ENCODE measurements around the gene CEP135. TPM values are rescaled to one million over a fixed set of nuclear protein-coding genes. Genes with fewer than 3 reads are reported as not detected.

The CEP135 gene
- total RNA-seq, 1 experiment from 2014 or later, result 13.9 TPM

DNA sequence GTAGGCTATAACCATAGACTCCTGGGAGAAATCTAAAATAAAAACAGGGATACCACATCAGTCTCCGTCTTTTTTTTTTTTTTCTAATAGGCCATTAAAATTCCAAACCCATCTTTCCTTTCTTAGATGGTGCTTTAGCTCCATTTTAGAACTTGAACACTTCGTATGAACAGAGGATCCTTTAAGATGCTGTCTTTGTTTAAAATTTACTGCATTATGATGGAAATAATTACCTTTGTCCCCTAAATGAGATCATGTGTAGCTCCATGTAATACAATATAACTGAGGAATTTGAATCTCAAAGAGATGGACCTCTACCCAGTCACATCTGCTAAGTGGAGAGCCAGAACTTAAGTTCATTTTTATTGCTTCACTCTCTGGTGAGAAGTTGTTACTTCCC, 47.9 kb downstream of the CEP135 start:
- no peak for DNase-seq
- Histone ChIP-seq H4K91ac (ENCODE audit: insufficient read length, low read depth, low read length) (no peak overlapping the region), H3K18ac (ENCODE audit: insufficient read length, low read depth, low read length) (no peak overlapping the region), H4K20me1 (ENCODE audit: control insufficient read depth, insufficient read depth, insufficient read length) (no peaks in the 10 kb centered on the region), H2AFZ (ENCODE audit: low read length) (no peak overlapping the region), H3K79me1 (ENCODE audit: insufficient read depth, low read depth, low read length, poor library complexity, severe bottlenecking) (no peaks in the 10 kb centered on the region), H2BK120ac (ENCODE audit: low read depth, low read length, poor library complexity, severe bottlenecking) (no peak overlapping the region), H3K56ac (ENCODE audit: insufficient read length, low read depth, low read length) (no peak overlapping the region), H4K8ac (replicated peaks; ENCODE audit: insufficient read length, low read depth, low read length) (no peak overlapping the region), H3K27ac (ENCODE audit: insufficient read length, low read depth, low read length) (no peak overlapping the region), H3K9me3 (ENCODE audit: control insufficient read depth, low read depth, low read length) (no peaks in the 10 kb centered on the region), H4K5ac (ENCODE audit: insufficient read length, low read depth, low read length) (no peak overlapping the region), H3K79me2 (ENCODE audit: insufficient read depth, low read length) (no peaks in the 10 kb centered on the region), H2BK12ac (ENCODE audit: insufficient read length, low read depth, low read length) (no peak overlapping the region), H3K23me2 (ENCODE audit: insufficient read length, low read depth, low read length, poor library complexity, severe bottlenecking) (no peaks in the 10 kb centered on the region), H3K14ac (ENCODE audit: insufficient read depth, low read length) (no peak overlapping the region), H2BK5ac (ENCODE audit: insufficient read length, low read length) (no peak overlapping the region), H3K4me2 (ENCODE audit: insufficient read depth, insufficient read length, low read length) (no peak overlapping the region), H3K4me1 (ENCODE audit: insufficient read depth, low read length) (no peaks in the 10 kb centered on the region), H2AK5ac (ENCODE audit: insufficient read length, low read length) (no peak overlapping the region), H3T11ph (ENCODE audit: low read length) (no peak overlapping the region), H2BK20ac (ENCODE audit: low read depth, low read length, poor library complexity, severe bottlenecking) (no peak overlapping the region), H3K27me3 (ENCODE audit: insufficient read depth, low read length) (no peaks in the 10 kb centered on the region), H3K4ac (ENCODE audit: low read depth, low read length) (no peak overlapping the region), H2BK15ac (ENCODE audit: low read depth, low read length) (no peak overlapping the region), H3K23ac (ENCODE audit: insufficient read length, low read depth, low read length) (no peak overlapping the region), H3K9ac (ENCODE audit: extremely low read depth, insufficient read length, low read length) (no peak overlapping the region)
- Mint-ChIP-seq H3K36me3 (ENCODE audit: insufficient read depth in 1 of 3, low read depth in 3 of 3) (peaks cover 14 to 31% (median 22%) of the 10 kb centered on the region in 3 experiments; a peak in 6 of 7 replicates), H3K4me3 (no peak overlapping the region), H3K4me1 (peaks cover 19 to 26% of the 10 kb centered on the region in 2 experiments), H3K27ac (peak overlapping the region in 1 of 3 experiments; percentile 47; a peak in 1 of 7 replicates), H3K9me3 (no peaks in the 10 kb centered on the region), H3K27me3 (ENCODE audit: low read depth) (no peaks in the 10 kb centered on the region)
- TF ChIP-seq, protein P1, sequence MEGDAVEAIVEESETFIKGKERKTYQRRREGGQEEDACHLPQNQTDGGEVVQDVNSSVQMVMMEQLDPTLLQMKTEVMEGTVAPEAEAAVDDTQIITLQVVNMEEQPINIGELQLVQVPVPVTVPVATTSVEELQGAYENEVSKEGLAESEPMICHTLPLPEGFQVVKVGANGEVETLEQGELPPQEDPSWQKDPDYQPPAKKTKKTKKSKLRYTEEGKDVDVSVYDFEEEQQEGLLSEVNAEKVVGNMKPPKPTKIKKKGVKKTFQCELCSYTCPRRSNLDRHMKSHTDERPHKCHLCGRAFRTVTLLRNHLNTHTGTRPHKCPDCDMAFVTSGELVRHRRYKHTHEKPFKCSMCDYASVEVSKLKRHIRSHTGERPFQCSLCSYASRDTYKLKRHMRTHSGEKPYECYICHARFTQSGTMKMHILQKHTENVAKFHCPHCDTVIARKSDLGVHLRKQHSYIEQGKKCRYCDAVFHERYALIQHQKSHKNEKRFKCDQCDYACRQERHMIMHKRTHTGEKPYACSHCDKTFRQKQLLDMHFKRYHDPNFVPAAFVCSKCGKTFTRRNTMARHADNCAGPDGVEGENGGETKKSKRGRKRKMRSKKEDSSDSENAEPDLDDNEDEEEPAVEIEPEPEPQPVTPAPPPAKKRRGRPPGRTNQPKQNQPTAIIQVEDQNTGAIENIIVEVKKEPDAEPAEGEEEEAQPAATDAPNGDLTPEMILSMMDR (conservative IDR thresholded peaks at IDR 0.05), result no peak
- WGBS (ENCODE audit: extremely low coverage, insufficient read length, low lambda C conversion rate), result no CpG with 5 or more reads among the region's 2 CpGs

Data from H9 (cell line).